H9 (cell line): ENCODE measurements around the gene SFRP2. TPM values are rescaled to one million over a fixed set of nuclear protein-coding genes. Genes with fewer than 3 reads are reported as not detected.

Experiments used
- DNase-seq: peaks from one replicate; pipeline ENCODE4 v3.0.0-alpha.2; 2017
- H2AFZ ChIP-seq: one replicate; pipeline ENCODE4 v1.6.1; 2013; ENCODE audit warnings: mild to moderate bottlenecking, low read length, control low read depth, moderate library complexity
- H2AK5ac ChIP-seq: 2 replicates; pipeline ENCODE4 v1.6.1; 2013; ENCODE audit warnings: low read length, control low read depth, mixed read lengths; ENCODE audit not compliant: insufficient read length
- H2BK120ac ChIP-seq: one replicate; pipeline ENCODE4 v1.6.1; 2013; ENCODE audit warnings: low read depth, mild to moderate bottlenecking, low read length, control low read depth, inconsistent platforms; ENCODE audit not compliant: poor library complexity, severe bottlenecking
- H2BK12ac ChIP-seq: 2 replicates; pipeline ENCODE4 v1.6.1; 2013; ENCODE audit warnings: low read length, control low read depth, mixed read lengths, low read depth; ENCODE audit not compliant: insufficient read length
- H2BK15ac ChIP-seq: 2 replicates; pipeline ENCODE4 v1.6.1; 2013; ENCODE audit warnings: low read depth, low read length, control low read depth
- H2BK20ac ChIP-seq: one replicate; pipeline ENCODE4 v1.6.1; 2013; ENCODE audit warnings: low read depth, mild to moderate bottlenecking, low read length, control low read depth, inconsistent platforms; ENCODE audit not compliant: poor library complexity, severe bottlenecking
- H2BK5ac ChIP-seq: 2 replicates; pipeline ENCODE4 v1.6.1; 2013; ENCODE audit warnings: low read length, control low read depth, mixed read lengths; ENCODE audit not compliant: insufficient read length
- H3K14ac ChIP-seq: 2 replicates; pipeline ENCODE4 v1.6.1; 2013; ENCODE audit warnings: low read length, control low read depth; ENCODE audit not compliant: insufficient read depth
- H3K18ac ChIP-seq: 2 replicates; pipeline ENCODE4 v1.6.1; 2013; ENCODE audit warnings: low read depth, mild to moderate bottlenecking, mixed read lengths, low read length, control low read depth; ENCODE audit not compliant: insufficient read length
- H3K23ac ChIP-seq: 2 replicates; pipeline ENCODE4 v1.6.1; 2013; ENCODE audit warnings: low read length, control low read depth, mixed read lengths, low read depth; ENCODE audit not compliant: insufficient read length
- H3K23me2 ChIP-seq: 2 replicates; pipeline ENCODE4 v1.6.1; 2013; ENCODE audit warnings: low read depth, mild to moderate bottlenecking, mixed read lengths, low read length, control low read depth; ENCODE audit not compliant: insufficient read length, poor library complexity, severe bottlenecking
- H3K27ac ChIP-seq: 2 replicates; pipeline ENCODE4 v1.5.1; 2013; ENCODE audit warnings: low read length, control low read depth, mixed read lengths, low read depth; ENCODE audit not compliant: insufficient read length
- H3K27me3 ChIP-seq: 2 replicates; pipeline ENCODE4 v1.6.1; 2013; ENCODE audit warnings: low read length, control low read depth, inconsistent platforms; ENCODE audit not compliant: insufficient read depth
- H3K4ac ChIP-seq: 2 replicates; pipeline ENCODE4 v1.6.1; 2013; ENCODE audit warnings: low read depth, mild to moderate bottlenecking, control low read depth, inconsistent platforms, low read length, moderate library complexity
- H3K4me1 ChIP-seq: 2 replicates; pipeline ENCODE4 v1.6.1; 2013; ENCODE audit warnings: low read length, control low read depth, inconsistent platforms; ENCODE audit not compliant: insufficient read depth
- H3K4me2 ChIP-seq: 2 replicates; pipeline ENCODE4 v1.6.1; 2013; ENCODE audit warnings: low read length, control low read depth, mixed read lengths; ENCODE audit not compliant: insufficient read length, insufficient read depth
- H3K56ac ChIP-seq: 2 replicates; pipeline ENCODE4 v1.6.1; 2013; ENCODE audit warnings: low read depth, mild to moderate bottlenecking, mixed read lengths, low read length, control low read depth; ENCODE audit not compliant: insufficient read length
- H3K79me1 ChIP-seq: 2 replicates; pipeline ENCODE4 v1.6.1; 2013; ENCODE audit warnings: low read depth, mild to moderate bottlenecking, moderate library complexity, low read length, control low read depth, inconsistent platforms; ENCODE audit not compliant: insufficient read depth, poor library complexity, severe bottlenecking
- H3K79me2 ChIP-seq: 2 replicates; pipeline ENCODE4 v1.6.1; 2013; ENCODE audit warnings: low read length, control low read depth, inconsistent platforms; ENCODE audit not compliant: insufficient read depth
- H3K9ac ChIP-seq: 2 replicates; pipeline ENCODE4 v1.6.1; 2013; ENCODE audit warnings: low read length, control low read depth, mixed read lengths; ENCODE audit not compliant: insufficient read length; ENCODE audit errors: extremely low read depth
- H3K9me3 ChIP-seq: one replicate; pipeline ENCODE4 v1.6.1; 2013; ENCODE audit warnings: low read depth, low read length, inconsistent platforms; ENCODE audit not compliant: control insufficient read depth
- H3T11ph ChIP-seq: one replicate; pipeline ENCODE4 v1.6.1; 2013; ENCODE audit warnings: mild to moderate bottlenecking, low read length, control low read depth, inconsistent platforms
- H4K20me1 ChIP-seq: one replicate; pipeline ENCODE4 v1.6.1; 2013; ENCODE audit not compliant: control insufficient read depth, insufficient read length, insufficient read depth
- H4K5ac ChIP-seq: 2 replicates; pipeline ENCODE4 v1.6.1; 2013; ENCODE audit warnings: low read depth, mild to moderate bottlenecking, mixed read lengths, low read length, control low read depth; ENCODE audit not compliant: insufficient read length
- H4K8ac ChIP-seq: replicated peaks from 2 replicates; pipeline ENCODE4 v1.6.1; 2013; ENCODE audit warnings: low read length, control low read depth, mixed read lengths, low read depth; ENCODE audit not compliant: insufficient read length
- H4K91ac ChIP-seq: 2 replicates; pipeline ENCODE4 v1.6.1; 2013; ENCODE audit warnings: low read depth, mild to moderate bottlenecking, moderate library complexity, mixed read lengths, low read length, control low read depth; ENCODE audit not compliant: insufficient read length
- H3K27ac Mint-ChIP-seq, 3 experiments: 2 replicates in 2 of 3; 3 replicates in 1 of 3; pipeline ENCODE4 v1.8.0; 2020 to 2021; ENCODE audit warnings: mixed read lengths in 3 of 3, mild to moderate bottlenecking in 1 of 3, moderate library complexity in 1 of 3
- H3K27me3 Mint-ChIP-seq: 2 replicates; pipeline ENCODE4 v1.8.0; 2021; ENCODE audit warnings: low read depth, mild to moderate bottlenecking, moderate library complexity, mixed read lengths
- H3K36me3 Mint-ChIP-seq, 3 experiments: 2 replicates in 2 of 3; 3 replicates in 1 of 3; pipeline ENCODE4 v1.8.0; 2020 to 2021; ENCODE audit warnings: low read depth in 3 of 3, mixed read lengths in 3 of 3; ENCODE audit not compliant: insufficient read depth in 1 of 3
- H3K4me1 Mint-ChIP-seq, 2 experiments: 2 replicates each; pipeline ENCODE4 v1.8.0; 2020; ENCODE audit warnings: mixed read lengths in 2 of 2
- H3K4me3 Mint-ChIP-seq, 2 experiments: 2 replicates in 1 of 2; 3 replicates in 1 of 2; pipeline ENCODE4 v1.8.0; 2020 to 2021; ENCODE audit warnings: mild to moderate bottlenecking in 2 of 2, mixed read lengths in 2 of 2, moderate library complexity in 1 of 2
- H3K9me3 Mint-ChIP-seq, 2 experiments: 2 replicates in 1 of 2; 3 replicates in 1 of 2; pipeline ENCODE4 v1.8.0; 2020; ENCODE audit warnings: mild to moderate bottlenecking in 2 of 2, mixed read lengths in 2 of 2, moderate library complexity in 1 of 2
- WGBS: extraction: QIAGEN DNeasy Blood & Tissue Kit; methylation state at CpG from one replicate; pipeline ENCODE4 v1.1.7; 2013; ENCODE audit warnings: missing lambda C conversion rate, low lambda C conversion rate, mixed read lengths; ENCODE audit not compliant: insufficient read length; ENCODE audit errors: extremely low coverage; 5-methylcytosine and 5-hydroxymethylcytosine counted together
- total RNA-seq: library from RNA; stranded (reverse); gene quantifications from 2 replicates; pipeline ENCODE4 v1.2.1, GENCODE V29; 2021
- TF ChIP-seq, protein P1 (sequence below): fragments of 200-600 bp; sonication (generic); conservative IDR thresholded peaks from 3 replicates; pipeline ENCODE4 v1.8.0; 2021; ENCODE audit warnings: antibody characterized with exemption, mild to moderate bottlenecking

The SFRP2 gene
- total RNA-seq, 1 experiment from 2014 or later, result 156 TPM

DNA sequence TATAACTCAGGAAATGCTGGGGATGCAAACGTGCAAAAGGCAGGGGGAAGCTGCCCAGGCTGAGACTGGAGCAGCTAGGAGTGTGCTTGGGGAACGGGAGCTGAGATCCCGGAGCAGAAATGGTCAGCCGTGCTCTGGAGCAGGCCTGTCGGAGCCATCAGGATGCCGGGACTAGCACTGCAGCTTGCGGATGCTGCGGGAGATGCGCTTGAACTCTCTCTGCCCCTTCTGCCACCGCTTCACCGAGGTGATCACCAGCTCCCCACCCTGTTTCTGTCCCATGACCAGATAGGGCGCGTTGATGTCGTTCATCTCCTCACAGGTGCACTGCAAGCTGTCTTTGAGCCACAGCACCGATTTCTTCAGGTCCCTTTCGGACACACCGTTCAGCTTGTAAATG lies 7.6 kb downstream of the SFRP2 start:
- H2AFZ ChIP-seq, result no peak overlapping the region
- Mint-ChIP-seq H3K9me3 (peaks cover 5 to 7% of the 10 kb centered on the region in 2 experiments; a peak in 3 of 5 replicates), H3K4me3 (peak overlapping the region in 1 of 2 experiments; percentile 15; a peak in 1 of 5 replicates), H3K4me1 (peaks cover 31 to 41% of the 10 kb centered on the region in 2 experiments), H3K27ac (peak overlapping the region in 2 of 3 experiments; percentile 17 to 18; a peak in 3 of 7 replicates), H3K27me3 (no peaks in the 10 kb centered on the region), H3K36me3 (peaks cover 44 to 62% (median 55%) of the 10 kb centered on the region in 3 experiments)
- no peak overlapping the region for H3K4ac ChIP-seq
- no peak overlapping the region for H2BK12ac ChIP-seq
- H3K27ac ChIP-seq, result no peak overlapping the region
- no peaks in the 10 kb centered on the region for H3K9me3 ChIP-seq
- H3K79me2 ChIP-seq, result peaks cover 4% of the 10 kb centered on the region; the same call in 1 of the 2 replicates
- no peak overlapping the region for H3T11ph ChIP-seq
- H2BK120ac ChIP-seq, result no peak overlapping the region
- H4K5ac ChIP-seq, result no peak overlapping the region
- no peak overlapping the region for H3K14ac ChIP-seq
- H3K4me1 ChIP-seq, result peaks cover 2% of the 10 kb centered on the region; the same call in 1 of the 2 replicates
- H3K56ac ChIP-seq, result no peak overlapping the region
- no peak overlapping the region for H2AK5ac ChIP-seq
- no peak overlapping the region for H2BK15ac ChIP-seq
- H4K8ac ChIP-seq, result no peak overlapping the region
- peaks cover 2% of the 10 kb centered on the region for H4K20me1 ChIP-seq
- WGBS, result no CpG with 5 or more reads among the region's 17 CpGs
- H3K79me1 ChIP-seq, result no peaks in the 10 kb centered on the region
- H3K23ac ChIP-seq, result no peak overlapping the region
- H4K91ac ChIP-seq, result no peak overlapping the region
- TF ChIP-seq, protein P1, sequence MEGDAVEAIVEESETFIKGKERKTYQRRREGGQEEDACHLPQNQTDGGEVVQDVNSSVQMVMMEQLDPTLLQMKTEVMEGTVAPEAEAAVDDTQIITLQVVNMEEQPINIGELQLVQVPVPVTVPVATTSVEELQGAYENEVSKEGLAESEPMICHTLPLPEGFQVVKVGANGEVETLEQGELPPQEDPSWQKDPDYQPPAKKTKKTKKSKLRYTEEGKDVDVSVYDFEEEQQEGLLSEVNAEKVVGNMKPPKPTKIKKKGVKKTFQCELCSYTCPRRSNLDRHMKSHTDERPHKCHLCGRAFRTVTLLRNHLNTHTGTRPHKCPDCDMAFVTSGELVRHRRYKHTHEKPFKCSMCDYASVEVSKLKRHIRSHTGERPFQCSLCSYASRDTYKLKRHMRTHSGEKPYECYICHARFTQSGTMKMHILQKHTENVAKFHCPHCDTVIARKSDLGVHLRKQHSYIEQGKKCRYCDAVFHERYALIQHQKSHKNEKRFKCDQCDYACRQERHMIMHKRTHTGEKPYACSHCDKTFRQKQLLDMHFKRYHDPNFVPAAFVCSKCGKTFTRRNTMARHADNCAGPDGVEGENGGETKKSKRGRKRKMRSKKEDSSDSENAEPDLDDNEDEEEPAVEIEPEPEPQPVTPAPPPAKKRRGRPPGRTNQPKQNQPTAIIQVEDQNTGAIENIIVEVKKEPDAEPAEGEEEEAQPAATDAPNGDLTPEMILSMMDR, result no peak
- H2BK20ac ChIP-seq, result no peak overlapping the region
- no peaks in the 10 kb centered on the region for H3K23me2 ChIP-seq
- H3K4me2 ChIP-seq, result no peak overlapping the region
- no peak overlapping the region for H2BK5ac ChIP-seq
- no peak overlapping the region for H3K18ac ChIP-seq
- no peaks in the 10 kb centered on the region for H3K27me3 ChIP-seq
- peak; percentile 46 for DNase-seq
- H3K9ac ChIP-seq, result no peak overlapping the region
